ENCODE measurements around the gene TRIM71. TPM values are rescaled to one million over a fixed set of nuclear protein-coding genes. Genes with fewer than 3 reads are reported as not detected.
A peak's percentile ranks its signal among the peaks of the same experiment; 100 is the strongest.
"Not testable (repeated sequence)": the region's sequence is repeated elsewhere in the genome, so short reads cannot be mapped to it uniquely, and the experiment has no call there.

Gene TRIM71
- total RNA-seq = 13.9 and 21.8 TPM in 2 replicates
- polyA plus RNA-seq = 3.3 and 6.8 TPM in 2 replicates

GRCh38 chr3:32817558-32818228, at the start of gene TRIM71:
Gene TRIM71, plus strand, starts transcription at chr3:32817997. Its CDS starts 84 bp downstream, at chr3:32818081.
- DNase-seq (ENCODE audit: low read depth in 1 of 2, low spot score in 1 of 2) = peak in 1 of 2 donors; percentile 35
- H3K4me3 ChIP-seq = peak within 1 kb of the TSS; percentile 48
- H3K4me1 ChIP-seq (ENCODE audit: low read depth) = peaks cover 41% of the 10 kb centered on the region
- H3K36me3 ChIP-seq = no peaks in the 10 kb centered on the region
- H3K9me3 ChIP-seq (ENCODE audit: low read depth) = no peaks in the 10 kb centered on the region
- H3K27ac ChIP-seq = peak within 1 kb of the TSS; percentile 87
- no peaks in the 10 kb centered on the region for H3K27me3 ChIP-seq
- TF ChIP-seq, protein P1, sequence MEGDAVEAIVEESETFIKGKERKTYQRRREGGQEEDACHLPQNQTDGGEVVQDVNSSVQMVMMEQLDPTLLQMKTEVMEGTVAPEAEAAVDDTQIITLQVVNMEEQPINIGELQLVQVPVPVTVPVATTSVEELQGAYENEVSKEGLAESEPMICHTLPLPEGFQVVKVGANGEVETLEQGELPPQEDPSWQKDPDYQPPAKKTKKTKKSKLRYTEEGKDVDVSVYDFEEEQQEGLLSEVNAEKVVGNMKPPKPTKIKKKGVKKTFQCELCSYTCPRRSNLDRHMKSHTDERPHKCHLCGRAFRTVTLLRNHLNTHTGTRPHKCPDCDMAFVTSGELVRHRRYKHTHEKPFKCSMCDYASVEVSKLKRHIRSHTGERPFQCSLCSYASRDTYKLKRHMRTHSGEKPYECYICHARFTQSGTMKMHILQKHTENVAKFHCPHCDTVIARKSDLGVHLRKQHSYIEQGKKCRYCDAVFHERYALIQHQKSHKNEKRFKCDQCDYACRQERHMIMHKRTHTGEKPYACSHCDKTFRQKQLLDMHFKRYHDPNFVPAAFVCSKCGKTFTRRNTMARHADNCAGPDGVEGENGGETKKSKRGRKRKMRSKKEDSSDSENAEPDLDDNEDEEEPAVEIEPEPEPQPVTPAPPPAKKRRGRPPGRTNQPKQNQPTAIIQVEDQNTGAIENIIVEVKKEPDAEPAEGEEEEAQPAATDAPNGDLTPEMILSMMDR (IDR thresholded peaks at IDR 0.05; ENCODE audit: low read depth, low read length) = no peak

DNA sequence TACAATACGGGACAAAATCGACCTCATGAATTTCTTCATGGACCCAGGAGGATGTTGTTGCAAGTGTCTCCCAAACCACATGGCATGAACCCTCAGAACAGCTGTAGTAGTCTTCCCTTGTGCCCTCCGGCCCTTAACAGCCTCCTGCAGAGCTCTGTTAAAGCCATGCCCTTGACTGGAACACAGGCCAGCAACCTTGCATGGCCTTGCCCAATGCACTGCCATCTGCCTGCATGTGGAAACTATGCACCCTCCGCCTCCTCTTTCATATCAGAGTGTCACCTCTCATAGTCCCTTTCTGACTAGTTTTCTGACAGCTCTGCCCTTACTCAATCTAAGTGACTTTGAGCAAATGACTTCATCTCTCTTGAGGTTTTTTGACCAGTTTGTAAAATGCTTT, 39.4 kb upstream of the TRIM71 start:
- no peak for DNase-seq (ENCODE audit: low read depth in 1 of 2, low spot score in 1 of 2)
- Histone ChIP-seq H3K27ac (no peak overlapping the region), H3K9me3 (ENCODE audit: low read depth) (no peaks in the 10 kb centered on the region), H3K36me3 (peaks cover 15% of the 10 kb centered on the region), H3K27me3 (no peaks in the 10 kb centered on the region), H3K4me1 (ENCODE audit: low read depth) (peaks cover 3% of the 10 kb centered on the region), H3K4me3 (no peak overlapping the region)
- TF ChIP-seq, protein P1 (IDR thresholded peaks at IDR 0.05; ENCODE audit: low read depth, low read length) = no peak

DNA sequence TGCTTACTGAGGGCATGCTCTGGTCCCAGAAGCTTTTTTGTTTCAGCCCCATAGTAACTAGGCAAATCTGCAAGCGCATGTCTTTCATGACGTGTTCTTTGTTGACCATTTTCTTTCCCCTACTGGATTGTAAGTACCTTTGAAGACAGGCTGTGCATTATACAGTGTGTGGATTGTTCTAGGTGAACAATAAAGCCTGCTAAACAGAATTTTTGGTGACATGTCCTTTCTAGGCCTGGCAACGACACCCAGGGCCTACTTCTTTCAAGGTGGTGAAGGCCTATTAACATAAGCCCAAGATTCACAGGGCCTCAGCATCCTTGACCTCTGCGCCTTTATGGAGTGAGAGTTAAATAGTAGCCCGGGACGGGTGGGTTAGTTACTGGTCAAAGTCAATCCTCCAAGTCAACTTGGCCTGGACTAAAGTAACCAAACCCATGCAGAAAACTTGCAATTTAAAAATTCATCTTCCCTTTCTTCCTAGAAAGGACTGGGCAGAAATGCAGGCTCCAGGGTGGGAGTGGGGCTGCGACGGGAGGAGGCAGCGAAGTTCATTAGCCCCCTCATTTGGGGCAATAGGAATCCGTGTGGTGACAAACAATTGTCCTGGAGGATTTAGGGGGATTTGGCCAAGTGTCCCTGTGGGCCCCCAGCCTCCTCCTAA, 37.6 kb upstream of the TRIM71 start:
- Histone ChIP-seq H3K4me1 (ENCODE audit: low read depth) (peaks cover 3% of the 10 kb centered on the region), H3K27ac (no peak overlapping the region), H3K36me3 (no peaks in the 10 kb centered on the region), H3K27me3 (no peaks in the 10 kb centered on the region), H3K4me3 (peak overlapping the region; percentile 38), H3K9me3 (ENCODE audit: low read depth) (no peaks in the 10 kb centered on the region)
- TF ChIP-seq, protein P1 (IDR thresholded peaks at IDR 0.05; ENCODE audit: low read depth, low read length) = no peak
- DNase-seq (ENCODE audit: low read depth in 1 of 2, low spot score in 1 of 2) = no peak

DNA sequence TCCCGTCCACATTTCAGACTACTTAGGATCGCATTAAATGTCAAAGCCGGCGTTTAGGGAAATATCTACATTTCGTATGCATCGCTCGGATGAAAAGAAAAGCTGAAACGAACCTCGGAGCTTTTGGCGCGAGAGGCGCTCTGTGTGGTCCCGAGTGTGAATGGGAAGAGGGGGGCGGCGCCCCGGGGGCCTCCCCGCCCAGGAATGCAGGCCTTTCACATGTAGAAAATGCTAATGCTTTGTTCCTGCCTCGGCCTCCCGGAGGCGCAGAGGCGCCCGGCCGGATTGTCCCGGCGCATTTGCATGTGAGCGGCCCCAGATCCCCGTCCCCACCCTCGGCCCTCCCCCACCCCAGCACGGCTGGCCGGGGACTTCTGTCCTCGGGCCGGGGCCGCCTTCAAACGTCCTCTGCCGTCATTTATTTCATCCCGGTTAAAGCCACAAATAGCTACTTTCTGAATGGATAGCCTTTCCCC, 37.0 kb upstream of the TRIM71 start:
- Histone ChIP-seq H3K4me3 (peak overlapping the region; percentile 38), H3K36me3 (no peaks in the 10 kb centered on the region), H3K9me3 (ENCODE audit: low read depth) (no peaks in the 10 kb centered on the region), H3K4me1 (ENCODE audit: low read depth) (peaks cover 3% of the 10 kb centered on the region), H3K27me3 (no peaks in the 10 kb centered on the region), H3K27ac (peak overlapping the region; percentile 32)
- TF ChIP-seq, protein P1 (IDR thresholded peaks at IDR 0.05; ENCODE audit: low read depth, low read length) = no peak
- DNase-seq (ENCODE audit: low read depth in 1 of 2, low spot score in 1 of 2) = peak; percentile 59 to 80

DNA sequence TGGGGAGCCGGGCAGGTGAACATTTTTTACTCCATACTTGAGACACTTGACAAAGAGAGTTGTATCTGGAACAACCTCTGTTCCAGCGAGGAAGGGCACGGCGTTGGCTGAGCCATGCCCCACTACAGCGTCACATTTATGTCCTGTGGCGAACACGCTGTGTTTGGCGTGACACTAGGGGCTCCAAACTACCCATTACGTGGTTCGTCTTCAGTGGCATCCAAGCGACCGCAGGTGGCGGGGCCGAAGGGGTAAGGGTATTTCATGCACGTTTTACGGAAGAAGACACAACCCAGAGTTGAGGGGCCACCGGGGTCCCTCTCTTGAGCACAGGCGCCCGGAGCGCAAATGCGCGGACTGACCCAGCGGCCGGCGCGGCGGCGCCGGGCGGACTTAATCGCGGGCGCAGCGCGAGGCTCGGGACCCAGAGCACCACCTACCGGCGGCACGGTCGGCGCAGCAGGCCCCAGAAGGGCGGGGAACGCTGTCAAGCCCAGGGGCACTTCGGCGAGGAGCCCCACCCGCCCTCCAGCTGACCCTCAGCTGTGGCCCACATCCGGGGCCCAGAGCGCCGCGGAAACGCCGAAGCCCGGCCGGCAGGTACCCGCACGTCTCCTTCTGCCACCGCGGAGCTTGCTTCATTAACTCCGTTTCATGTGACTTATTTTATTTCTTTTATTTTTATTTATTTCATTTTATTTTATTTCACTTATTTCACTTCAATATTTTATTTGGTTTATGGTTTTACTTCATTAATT, 36.4 kb upstream of the TRIM71 start:
- Histone ChIP-seq H3K4me3 (peak overlapping the region; percentile 38), H3K27ac (peak overlapping the region; percentile 32), H3K27me3 (no peaks in the 10 kb centered on the region), H3K9me3 (ENCODE audit: low read depth) (no peaks in the 10 kb centered on the region), H3K4me1 (ENCODE audit: low read depth) (peaks cover 3% of the 10 kb centered on the region), H3K36me3 (no peaks in the 10 kb centered on the region)
- DNase-seq (ENCODE audit: low read depth in 1 of 2, low spot score in 1 of 2) = peak; percentile 81 to 95
- TF ChIP-seq, protein P1 (IDR thresholded peaks at IDR 0.05; ENCODE audit: low read depth, low read length) = peak; percentile 81

- H3K27ac ChIP-seq = not testable (repeated sequence)
- peak overlapping the region; percentile 38 for H3K4me3 ChIP-seq
These were observed 35.9 kb upstream of the TRIM71 start for GRCh38 chr3:32781969-32782270.

More at GRCh38 chr3:32781969-32782270, 35.9 kb upstream of the TRIM71 start:
- not testable (repeated sequence) for H3K4me1 ChIP-seq (ENCODE audit: low read depth); H3K9me3 ChIP-seq (ENCODE audit: low read depth); DNase-seq (ENCODE audit: low read depth in 1 of 2, low spot score in 1 of 2); H3K36me3 ChIP-seq; H3K27me3 ChIP-seq

All from cardiac muscle cell (in vitro differentiated cells and primary cell).